ENCODE results near the gene IL4R. TPM values are rescaled to one million over a fixed set of nuclear protein-coding genes. Genes with fewer than 3 reads are reported as not detected.

IL4R gene
- total RNA-seq, 1 experiment from 2014 or later = 29.6 TPM

GRCh38 chr16:27390151-27390550 lies 76.4 kb downstream of the IL4R start:
- ChIA-PET RAD21 (ENCODE audit: low non-redundant PET in 1 of 2, low total read pairs in 2 of 2, uncharacterized antibody in 2 of 2, unreplicated experiment in 2 of 2) (no interaction called here), POLR2A (no interaction called here), CTCF (no interaction called here)
- no peak for TF ChIP-seq POLR2A (IDR thresholded peaks at IDR 0.05; ENCODE audit: borderline replicate concordance, extremely low read depth, insufficient read depth, insufficient read length)
- no peak for TF ChIP-seq ATF3 (IDR thresholded peaks at IDR 0.05)
- TF ChIP-seq ZNF274 (IDR thresholded peaks at IDR 0.05; ENCODE audit: low read depth, low read length) = no peak
- no peak for TF ChIP-seq ZFX (IDR thresholded peaks at IDR 0.05)
- TF ChIP-seq EZH2 (IDR thresholded peaks at IDR 0.05) = no peak
- no peak for TF ChIP-seq YY1 (IDR thresholded peaks at IDR 0.05; ENCODE audit: extremely low read depth, insufficient replicate concordance, low read depth, low read length)
- no peaks in the 10 kb centered on the region for H4K20me1 ChIP-seq (ENCODE audit: insufficient read depth)
- H3K27ac ChIP-seq (ENCODE audit: low read depth, low read length) = no peak overlapping the region
- no peak overlapping the region for H3K4me3 ChIP-seq (replicated peaks in 1 of 2; ENCODE audit: low read depth in 1 of 2, low read length in 2 of 2)
- H3K9me3 ChIP-seq (ENCODE audit: control insufficient read depth in 1 of 2, insufficient read depth in 1 of 2, low read depth in 1 of 2, low read length in 2 of 2) = no peaks in the 10 kb centered on the region
- DNase-seq (ENCODE audit: low read depth, low spot score) (no peak), ATAC-seq (no peak)
- no peak overlapping the region for H2AFZ ChIP-seq (ENCODE audit: low read depth, low read length, poor library complexity, severe bottlenecking)
- no peak overlapping the region for H3K4me2 ChIP-seq (ENCODE audit: low read length)
- BruUV-seq (replicated peaks) = no TSS peak
- intact Hi-C loops (cut with micrococcal nuclease) = no loop called here
- no peaks in the 10 kb centered on the region for H3K4me1 ChIP-seq (ENCODE audit: control insufficient read depth in 1 of 2, insufficient read depth in 2 of 2, low read length in 2 of 2)
- H3K36me3 ChIP-seq (ENCODE audit: control insufficient read depth in 1 of 2, insufficient read depth in 2 of 2, low read length in 2 of 2) = no peaks in the 10 kb centered on the region
- no peaks in the 10 kb centered on the region for H3K9me2 ChIP-seq (ENCODE audit: insufficient read depth)
- H3K79me2 ChIP-seq (ENCODE audit: insufficient read depth, low read length) = no peaks in the 10 kb centered on the region
- H3K27me3 ChIP-seq (ENCODE audit: insufficient read depth, low read length) = no peaks in the 10 kb centered on the region
- no peak overlapping the region for H3K9ac ChIP-seq (ENCODE audit: low read length)

DNA sequence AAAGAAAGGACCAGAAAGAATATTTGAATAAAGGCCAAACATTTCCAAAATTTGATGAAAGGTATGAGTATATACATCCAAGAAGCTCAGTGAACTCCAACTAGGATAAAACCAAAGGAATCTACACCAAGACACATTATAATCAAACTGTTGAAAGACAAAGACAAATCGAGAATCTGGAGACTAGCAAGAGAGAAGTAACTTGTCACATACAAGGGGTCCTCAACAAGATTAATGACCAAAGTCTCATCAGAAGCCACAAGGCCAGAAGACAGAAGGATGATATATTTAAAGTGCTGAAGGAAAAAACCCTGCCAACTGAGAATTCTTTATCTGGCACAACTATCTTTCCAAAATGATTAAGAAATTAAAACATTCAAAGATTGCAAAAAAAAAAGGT lies 78.9 kb downstream of the IL4R start:
- H3K4me1 ChIP-seq (ENCODE audit: control insufficient read depth in 1 of 2, insufficient read depth in 2 of 2, low read length in 2 of 2) = no peaks in the 10 kb centered on the region
- no peak overlapping the region for H2AFZ ChIP-seq (ENCODE audit: low read depth, low read length, poor library complexity, severe bottlenecking)
- RAD21 ChIA-PET (ENCODE audit: low non-redundant PET in 1 of 2, low total read pairs in 2 of 2, uncharacterized antibody in 2 of 2, unreplicated experiment in 2 of 2) = no interaction called here
- no peak overlapping the region for H3K4me2 ChIP-seq (ENCODE audit: low read length)
- no peak for ATAC-seq
- H3K27ac ChIP-seq (ENCODE audit: low read depth, low read length) = no peak overlapping the region
- H3K9ac ChIP-seq (ENCODE audit: low read length) = no peak overlapping the region
- H3K4me3 ChIP-seq (replicated peaks in 1 of 2; ENCODE audit: low read depth in 1 of 2, low read length in 2 of 2) = no peak overlapping the region
- no peaks in the 10 kb centered on the region for H3K27me3 ChIP-seq (ENCODE audit: insufficient read depth, low read length)
- H3K79me2 ChIP-seq (ENCODE audit: insufficient read depth, low read length) = no peaks in the 10 kb centered on the region
- intact Hi-C loops (cut with micrococcal nuclease) = no loop called here
- H4K20me1 ChIP-seq (ENCODE audit: insufficient read depth) = no peaks in the 10 kb centered on the region
- H3K36me3 ChIP-seq (ENCODE audit: control insufficient read depth in 1 of 2, insufficient read depth in 2 of 2, low read length in 2 of 2) = no peaks in the 10 kb centered on the region
- POLR2A ChIA-PET = no interaction called here
- BruUV-seq (replicated peaks) = no TSS peak
- H3K9me3 ChIP-seq (ENCODE audit: control insufficient read depth in 1 of 2, insufficient read depth in 1 of 2, low read depth in 1 of 2, low read length in 2 of 2) = no peaks in the 10 kb centered on the region
- DNase-seq (ENCODE audit: low read depth, low spot score) = no peak
- H3K9me2 ChIP-seq (ENCODE audit: insufficient read depth) = no peaks in the 10 kb centered on the region
- no peak for TF ChIP-seq EGR1 (IDR thresholded peaks at IDR 0.05; ENCODE audit: low read depth)
- TF ChIP-seq, protein P1, sequence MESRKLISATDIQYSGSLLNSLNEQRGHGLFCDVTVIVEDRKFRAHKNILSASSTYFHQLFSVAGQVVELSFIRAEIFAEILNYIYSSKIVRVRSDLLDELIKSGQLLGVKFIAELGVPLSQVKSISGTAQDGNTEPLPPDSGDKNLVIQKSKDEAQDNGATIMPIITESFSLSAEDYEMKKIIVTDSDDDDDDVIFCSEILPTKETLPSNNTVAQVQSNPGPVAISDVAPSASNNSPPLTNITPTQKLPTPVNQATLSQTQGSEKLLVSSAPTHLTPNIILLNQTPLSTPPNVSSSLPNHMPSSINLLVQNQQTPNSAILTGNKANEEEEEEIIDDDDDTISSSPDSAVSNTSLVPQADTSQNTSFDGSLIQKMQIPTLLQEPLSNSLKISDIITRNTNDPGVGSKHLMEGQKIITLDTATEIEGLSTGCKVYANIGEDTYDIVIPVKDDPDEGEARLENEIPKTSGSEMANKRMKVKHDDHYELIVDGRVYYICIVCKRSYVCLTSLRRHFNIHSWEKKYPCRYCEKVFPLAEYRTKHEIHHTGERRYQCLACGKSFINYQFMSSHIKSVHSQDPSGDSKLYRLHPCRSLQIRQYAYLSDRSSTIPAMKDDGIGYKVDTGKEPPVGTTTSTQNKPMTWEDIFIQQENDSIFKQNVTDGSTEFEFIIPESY (IDR thresholded peaks at IDR 0.05; ENCODE audit: extremely low read depth, insufficient replicate concordance, low read length) = no peak
- TF ChIP-seq POLR2A (IDR thresholded peaks at IDR 0.05; ENCODE audit: borderline replicate concordance, extremely low read depth, insufficient read depth, insufficient read length) = no peak
- TF ChIP-seq ZFX (IDR thresholded peaks at IDR 0.05) = no peak
- no peak for TF ChIP-seq ZNF274 (IDR thresholded peaks at IDR 0.05; ENCODE audit: low read depth, low read length)
- TF ChIP-seq EZH2 (IDR thresholded peaks at IDR 0.05) = no peak
- TF ChIP-seq ELF1 (IDR thresholded peaks at IDR 0.05; ENCODE audit: borderline replicate concordance, low read depth) = no peak
- no peak for TF ChIP-seq REST (IDR thresholded peaks at IDR 0.05; ENCODE audit: low read depth)
- TF ChIP-seq ATF3 (IDR thresholded peaks at IDR 0.05) = no peak
- TF ChIP-seq SIN3A (IDR thresholded peaks at IDR 0.05; ENCODE audit: low read depth) = no peak
- TF ChIP-seq RAD21 (IDR thresholded peaks at IDR 0.05; ENCODE audit: low read depth) = no peak
- CTCF ChIA-PET = no interaction called here
